Activated CD8-positive, alpha-beta memory T cell treated with anti-CD3 and anti-CD28 coated beads, Interleukin-2, amount 50 U/mL, for 24 hours (primary cell): ENCODE measurements around the gene APOC3.

ENCODE experiments used
- DNase-seq: peaks from one replicate; pipeline ENCODE4 v3.0.0-alpha.2; 2020; ENCODE audit errors: extremely low read depth

Gene APOC3

DNA sequence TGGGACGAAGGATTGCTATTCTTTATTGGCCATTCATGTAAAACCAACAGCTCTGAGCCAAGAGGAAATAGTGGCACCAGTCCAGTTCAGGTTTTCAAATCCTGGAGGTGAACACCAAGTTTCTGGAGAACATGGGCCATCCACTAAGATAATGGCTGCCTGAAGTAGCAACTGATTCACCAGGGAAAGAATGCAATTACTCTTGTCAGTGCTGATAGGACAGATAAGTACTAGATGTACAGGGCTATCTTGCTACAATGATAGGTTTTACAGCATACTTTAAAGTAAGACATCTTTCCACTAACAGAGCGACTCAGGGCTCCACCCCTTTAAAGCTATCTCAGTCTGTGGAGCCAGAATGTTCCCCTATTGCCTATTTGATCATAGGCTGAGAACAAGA is 44.5 kb downstream of the APOC3 start:
- DNase-seq = no peak

DNA sequence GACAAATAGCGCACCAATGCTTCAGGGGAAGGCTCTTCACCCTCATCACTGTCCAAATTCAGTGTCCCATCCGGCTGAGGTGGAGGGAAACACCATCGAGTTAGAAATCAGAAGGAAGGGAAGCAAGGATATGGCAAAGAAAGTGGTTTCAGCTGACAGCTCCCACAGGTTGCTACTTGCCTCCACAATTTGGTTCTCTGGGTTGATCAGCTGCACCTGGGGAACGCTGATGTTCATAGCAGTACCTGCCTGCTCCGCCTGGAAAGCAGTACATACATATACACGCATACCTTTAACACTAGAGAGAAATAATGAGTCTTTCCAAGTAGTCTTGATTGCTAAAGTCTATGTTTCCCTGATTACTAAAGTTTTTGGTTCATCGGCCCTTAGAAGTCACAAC is 45.5 kb downstream of the APOC3 start:
- DNase-seq = no peak

DNA sequence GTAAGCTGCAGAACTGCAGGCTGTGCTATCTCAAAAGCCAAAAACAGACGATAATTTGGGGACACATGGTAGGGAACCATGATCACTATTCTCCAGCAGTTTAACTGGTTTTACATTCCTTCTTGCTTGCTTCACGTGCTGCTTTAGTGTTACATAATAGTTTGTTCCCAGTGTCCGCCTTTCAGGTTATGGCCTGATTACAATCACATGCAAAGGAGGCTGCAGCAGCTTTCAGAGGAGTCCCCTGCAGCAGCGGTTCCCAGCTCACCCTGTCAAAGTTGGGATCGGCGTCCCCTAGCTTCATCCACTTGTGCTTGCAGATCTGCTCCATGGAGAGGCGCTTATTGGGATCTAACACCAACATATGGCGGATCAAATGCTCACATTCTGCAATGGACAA is 46.9 kb downstream of the APOC3 start:
- DNase-seq = no peak

DNA sequence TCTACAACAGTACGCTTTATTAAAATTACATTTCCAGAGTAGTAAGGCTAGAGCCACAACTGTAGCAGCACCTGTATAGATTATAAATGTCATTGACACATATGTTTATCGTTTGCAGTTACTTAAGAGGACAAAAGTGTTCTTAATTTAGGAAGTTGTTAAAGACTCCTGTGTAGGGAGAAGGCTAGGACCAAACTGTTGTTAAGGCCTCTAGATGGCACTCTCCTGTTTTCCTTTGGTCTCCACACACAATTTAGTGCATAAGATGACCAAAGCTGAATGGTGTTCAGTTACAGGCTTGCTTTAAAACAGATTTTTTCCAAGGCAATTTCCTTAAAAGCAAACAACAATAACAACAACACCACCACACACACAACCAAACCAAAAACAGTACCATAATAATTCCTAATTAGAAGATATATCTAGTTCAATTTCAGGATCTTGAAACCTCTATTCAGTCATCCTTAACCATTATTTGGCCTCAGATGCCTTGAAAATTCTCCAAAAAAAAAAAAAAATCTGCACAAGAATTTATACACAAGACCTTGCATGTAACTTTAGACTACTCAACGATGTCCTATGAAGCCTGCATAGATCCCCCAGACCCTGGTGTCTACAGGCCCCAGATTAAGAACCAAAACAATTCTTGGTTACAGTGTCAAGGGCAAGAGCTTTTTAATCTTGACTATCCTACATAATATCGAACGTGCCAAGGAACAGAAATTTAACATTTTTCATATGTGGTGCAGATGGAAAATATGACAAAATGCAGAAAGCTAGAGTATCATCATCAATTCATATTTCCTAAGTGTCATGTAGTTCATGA is 50.3 kb downstream of the APOC3 start:
- no peak for DNase-seq

DNA sequence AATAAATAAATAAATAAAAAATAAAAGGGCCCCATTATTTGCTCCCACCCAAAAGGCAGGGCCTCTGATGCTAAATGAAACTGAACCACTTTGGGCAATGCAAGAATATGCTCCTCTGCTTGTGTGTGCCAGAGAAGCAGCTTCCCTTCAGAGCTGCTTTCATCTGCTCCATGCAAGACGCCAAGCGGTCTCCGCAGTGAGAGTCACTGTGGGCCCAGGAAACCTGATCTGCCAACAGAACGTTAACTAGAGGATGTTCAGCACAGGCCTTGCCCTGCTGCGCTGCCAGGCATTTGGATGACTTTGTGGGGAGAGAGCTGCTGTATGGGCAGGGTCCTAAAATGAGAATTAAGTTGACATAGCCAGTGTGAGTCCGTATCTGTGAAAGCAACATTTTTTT is 51.4 kb downstream of the APOC3 start:
- no peak for DNase-seq

DNA sequence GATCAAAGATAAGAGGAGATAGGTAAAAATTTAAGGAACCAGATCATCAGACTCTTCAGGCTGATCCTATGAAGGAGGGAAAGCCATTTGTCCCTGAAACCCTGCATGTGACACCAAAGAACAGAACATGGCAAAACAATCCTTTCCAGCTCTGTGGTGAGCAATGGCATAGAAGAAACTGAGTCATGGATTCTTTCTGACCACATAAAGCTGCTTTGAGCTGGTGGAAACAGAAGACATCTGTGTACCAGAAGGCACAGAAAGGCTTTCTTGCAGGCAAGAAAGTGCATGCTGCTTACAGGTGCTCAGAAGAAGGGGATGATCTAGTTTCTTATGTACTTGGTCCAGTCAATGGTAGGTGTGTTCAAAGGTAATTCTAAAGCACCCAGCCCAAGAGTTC is 52.7 kb downstream of the APOC3 start:
- no peak for DNase-seq
